ENCODE measurements around the gene RFTN1. TPM values are rescaled to one million over a fixed set of nuclear protein-coding genes. Genes with fewer than 3 reads are reported as not detected.

RFTN1 gene
- total RNA-seq, 2 experiments from 2014 or later = 81.8 to 152 TPM

DNA sequence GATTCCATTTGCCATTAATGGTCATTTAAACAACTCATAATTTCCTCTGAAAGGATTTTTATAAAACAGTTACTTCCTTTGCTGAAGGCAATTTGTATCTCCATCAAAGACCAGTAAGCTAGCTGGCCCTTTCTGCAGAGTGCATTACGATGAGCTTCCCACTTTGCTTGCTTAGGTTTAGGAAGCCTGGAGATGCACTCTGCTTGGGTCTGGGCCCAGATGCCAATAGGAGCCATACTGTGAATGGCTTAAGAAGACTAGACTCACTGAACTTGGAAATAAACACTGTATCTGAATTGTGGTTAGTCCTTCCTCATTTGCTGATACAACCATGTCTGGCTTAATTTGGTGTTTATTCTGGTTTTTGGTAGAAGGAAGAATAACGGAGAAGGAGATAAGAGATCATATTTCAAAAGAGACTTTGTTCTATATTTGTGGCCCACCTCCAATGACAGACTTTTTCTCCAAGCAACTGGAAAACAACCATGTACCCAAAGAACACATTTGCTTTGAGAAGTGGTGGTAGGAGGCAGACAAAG, 210.4 kb downstream of the RFTN1 start:
- Histone ChIP-seq H3K9me3 (ENCODE audit: low read length) (no peaks in the 10 kb centered on the region), H4K20me1 (ENCODE audit: insufficient read depth, low read length) (no peaks in the 10 kb centered on the region), H3K36me3 (ENCODE audit: insufficient read depth, low read length) (peaks cover 97% of the 10 kb centered on the region), H3K4me1 (ENCODE audit: insufficient read depth, low read length, poor library complexity, severe bottlenecking) (peaks cover 10% of the 10 kb centered on the region), H3K4me3 (ENCODE audit: low read depth, low read length, poor library complexity, severe bottlenecking) (no peak overlapping the region), H3K27ac (ENCODE audit: low read depth, low read length, poor library complexity, severe bottlenecking) (no peak overlapping the region), H2AFZ (ENCODE audit: low read length) (no peak overlapping the region), H3K4me2 (ENCODE audit: low read length) (no peak overlapping the region), H3K9me2 (ENCODE audit: insufficient read depth, low read length) (no peaks in the 10 kb centered on the region), H3K79me2 (ENCODE audit: insufficient read depth, low read depth, low read length) (no peaks in the 10 kb centered on the region)
- TF ChIP-seq CTCF (conservative IDR thresholded peaks at IDR 0.05; ENCODE audit: low read length) (no peak), EZH2phosphoT487 (IDR thresholded peaks at IDR 0.05; ENCODE audit: borderline replicate concordance, low read depth, low read length) (no peak)
- ChIA-PET POLR2A (interaction anchor here (1.3 kb wide), 1 partner anchor 34 kb away, joined by 4 read pairs; no protein-coding TSS in a partner anchor), CTCF (ENCODE audit: unreplicated experiment) (no interaction called here)
- DNase-seq (ENCODE audit: low spot score) = no peak
- BruUV-seq (replicated peaks) = no TSS peak
- intact Hi-C loops (cut with micrococcal nuclease; ENCODE audit: unreplicated experiment) = no loop called here

GRCh38 chr3:16302082-16302631, 211.3 kb downstream of the RFTN1 start:
- peaks cover 5% of the 10 kb centered on the region for H3K9me3 ChIP-seq (ENCODE audit: low read length)
- POLR2A ChIA-PET = interaction anchor here (0.6 kb wide), 1 partner anchor 83 kb away, joined by 5 read pairs; no protein-coding TSS in a partner anchor
- peaks cover 99% of the 10 kb centered on the region for H3K36me3 ChIP-seq (ENCODE audit: insufficient read depth, low read length)
- no peaks in the 10 kb centered on the region for H4K20me1 ChIP-seq (ENCODE audit: insufficient read depth, low read length)
- intact Hi-C loops (cut with micrococcal nuclease; ENCODE audit: unreplicated experiment) = no loop called here
- TF ChIP-seq EZH2phosphoT487 (IDR thresholded peaks at IDR 0.05; ENCODE audit: borderline replicate concordance, low read depth, low read length) (no peak), CTCF (conservative IDR thresholded peaks at IDR 0.05; ENCODE audit: low read length) (no peak)
- H3K4me3 ChIP-seq (ENCODE audit: low read depth, low read length, poor library complexity, severe bottlenecking) = no peak overlapping the region
- no peak overlapping the region for H3K4me2 ChIP-seq (ENCODE audit: low read length)
- H3K79me2 ChIP-seq (ENCODE audit: insufficient read depth, low read depth, low read length) = no peaks in the 10 kb centered on the region
- DNase-seq (ENCODE audit: low spot score) = no peak
- CTCF ChIA-PET (ENCODE audit: unreplicated experiment) = no interaction called here
- H3K4me1 ChIP-seq (ENCODE audit: insufficient read depth, low read length, poor library complexity, severe bottlenecking) = peaks cover 10% of the 10 kb centered on the region
- no peaks in the 10 kb centered on the region for H3K9me2 ChIP-seq (ENCODE audit: insufficient read depth, low read length)
- no peak overlapping the region for H2AFZ ChIP-seq (ENCODE audit: low read length)
- no peak overlapping the region for H3K27ac ChIP-seq (ENCODE audit: low read depth, low read length, poor library complexity, severe bottlenecking)
- BruUV-seq (replicated peaks) = no TSS peak

DNA sequence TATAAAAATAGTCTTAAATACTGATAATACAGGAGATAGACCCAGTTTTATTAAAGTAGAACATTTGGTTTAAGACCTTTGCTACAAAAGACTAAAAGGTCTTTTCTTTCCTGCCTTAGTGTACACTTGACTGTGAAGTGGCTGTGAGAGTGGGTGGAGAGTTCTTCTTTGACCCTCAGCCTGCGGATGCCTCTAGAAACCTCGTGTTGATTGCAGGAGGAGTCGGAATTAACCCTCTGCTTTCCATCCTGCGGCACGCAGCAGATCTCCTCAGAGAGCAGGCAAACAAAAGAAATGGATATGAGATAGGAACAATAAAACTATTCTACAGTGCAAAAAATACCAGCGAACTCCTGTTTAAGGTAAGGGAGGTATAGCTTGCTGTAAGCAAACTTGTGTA, 212.0 kb downstream of the RFTN1 start:
- H4K20me1 ChIP-seq (ENCODE audit: insufficient read depth, low read length) = no peaks in the 10 kb centered on the region
- H3K4me3 ChIP-seq (ENCODE audit: low read depth, low read length, poor library complexity, severe bottlenecking) = no peak overlapping the region
- ChIA-PET CTCF (ENCODE audit: unreplicated experiment) (no interaction called here), POLR2A (interaction anchor here (0.6 kb wide), 1 partner anchor 82 kb away, joined by 5 read pairs; no protein-coding TSS in a partner anchor)
- H3K4me1 ChIP-seq (ENCODE audit: insufficient read depth, low read length, poor library complexity, severe bottlenecking) = peaks cover 10% of the 10 kb centered on the region
- no TSS peak for BruUV-seq (replicated peaks)
- peaks cover 11% of the 10 kb centered on the region for H3K9me3 ChIP-seq (ENCODE audit: low read length)
- H2AFZ ChIP-seq (ENCODE audit: low read length) = no peak overlapping the region
- no peaks in the 10 kb centered on the region for H3K9me2 ChIP-seq (ENCODE audit: insufficient read depth, low read length)
- no peak overlapping the region for H3K27ac ChIP-seq (ENCODE audit: low read depth, low read length, poor library complexity, severe bottlenecking)
- no peak for DNase-seq (ENCODE audit: low spot score)
- H3K4me2 ChIP-seq (ENCODE audit: low read length) = no peak overlapping the region
- H3K36me3 ChIP-seq (ENCODE audit: insufficient read depth, low read length) = peaks cover 99% of the 10 kb centered on the region
- H3K79me2 ChIP-seq (ENCODE audit: insufficient read depth, low read depth, low read length) = no peaks in the 10 kb centered on the region
- TF ChIP-seq CTCF (conservative IDR thresholded peaks at IDR 0.05; ENCODE audit: low read length) (no peak), EZH2phosphoT487 (IDR thresholded peaks at IDR 0.05; ENCODE audit: borderline replicate concordance, low read depth, low read length) (no peak)
- intact Hi-C loops (cut with micrococcal nuclease; ENCODE audit: unreplicated experiment) = no loop called here

All from OCI-LY7 (cell line).